SH-SY5Y (cell line): Measurements from ENCODE around the gene RHBDL2.

Source experiments
- GATA2 ChIP-seq: IDR thresholded peaks from 2 replicates; pipeline ENCODE4 v1.6.1; 2011; ENCODE audit warnings: mild to moderate bottlenecking, low read depth, low read length
- GATA3 ChIP-seq: IDR thresholded peaks from 2 replicates; pipeline ENCODE4 v1.6.1; 2011; ENCODE audit warnings: low read depth, mild to moderate bottlenecking, low read length, moderate library complexity

DNA sequence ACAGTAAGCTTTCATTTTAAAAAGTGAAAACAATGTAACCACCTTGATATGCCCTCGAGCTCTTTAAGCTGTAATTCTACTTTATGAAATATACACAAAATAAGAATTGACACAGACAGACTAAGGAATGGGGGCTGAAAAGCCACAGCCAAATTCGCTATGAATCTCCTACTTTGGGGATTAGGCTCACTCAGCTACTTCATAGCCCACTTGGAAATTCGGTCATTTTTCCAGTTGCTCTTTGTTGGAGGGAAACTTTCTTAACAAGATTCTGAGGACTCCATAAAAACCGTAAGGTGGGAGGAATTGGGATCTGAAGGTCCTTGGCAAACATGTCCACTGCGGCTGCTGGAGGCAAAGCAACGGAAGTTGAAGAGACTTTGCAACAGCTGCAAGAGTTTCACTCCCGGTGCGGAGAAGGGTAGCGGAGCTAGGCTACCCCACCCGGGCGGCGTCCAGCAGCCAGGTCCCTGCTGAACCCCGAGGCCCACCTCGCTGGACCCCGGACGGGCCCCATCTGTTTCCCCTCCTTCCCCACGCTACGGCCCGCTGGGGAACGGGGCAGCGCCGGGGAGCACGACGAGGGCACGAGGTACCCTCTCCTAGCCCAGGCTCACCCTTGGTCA lies 69.1 kb downstream of the RHBDL2 start:
- TF ChIP-seq GATA2 (no peak), GATA3 (no peak)
